Pancreas (tissue), 10 donors: ENCODE data around the gene MSX1. TPM values are rescaled to one million over a fixed set of nuclear protein-coding genes. Genes with fewer than 3 reads are reported as not detected.

Source experiments
- ATAC-seq, 4 donors: fragments of 200-7000 bp; cut with Tn5 transposase; one replicate each; pipeline versions ENCODE4 v1.8.0 to v1.9.1; 2020; ENCODE audit warnings: mild to moderate bottlenecking in 4 of 4, moderate library complexity in 4 of 4
- DNase-seq, 6 donors: peaks; one replicate each; pipeline ENCODE4 v3.0.0-alpha.2; 2020
- FAIRE-seq: peaks from 2 replicates; lab custom pipeline; 2012; peaks lifted over from hg19 to GRCh38; lab: Jason Lieb, UNC
- H3K27ac ChIP-seq, 4 donors: fragments of 200-600 bp; sonication (generic); 1 replicate in 3 of 4; 2 replicates in 1 of 4; pipeline versions ENCODE4 v1.5.0 to v1.8.0; 2020
- H3K27me3 ChIP-seq, 4 donors: fragments of 200-600 bp; one replicate each; pipeline ENCODE4 v1.8.0; 2021
- H3K36me3 ChIP-seq, 3 donors: fragments of 200-600 bp; sonication (generic) in 1 of 3; one replicate each; pipeline versions ENCODE4 v1.5.0 to v1.8.0; 2020 to 2021
- H3K4me1 ChIP-seq, 3 donors: fragments of 200-600 bp; one replicate each; pipeline ENCODE4 v1.8.0; 2021
- H3K4me3 ChIP-seq, 4 donors: fragments of 200-600 bp; sonication (generic) in 2 of 4; one replicate each; pipeline versions ENCODE4 v1.5.0 to v1.8.0; 2020 to 2021
- H3K9me3 ChIP-seq, 4 donors: fragments of 200-600 bp; one replicate each; pipeline ENCODE4 v1.8.0; 2021
- CTCF ChIP-seq, 4 donors: fragments of 200-600 bp; sonication (generic) in 3 of 4; IDR thresholded peaks; one replicate each; pipeline versions ENCODE4 v1.5.0 to v1.8.0; 2021; ENCODE audit warnings: antibody characterized with exemption in 4 of 4
- WGBS, 2 donors: extraction: QIAGEN DNeasy Blood & Tissue Kit; methylation state at CpG; one replicate each; pipeline ENCODE4 v1.1.7; 2013; 5-methylcytosine and 5-hydroxymethylcytosine counted together
- intact Hi-C, 3 donors: fragments of 100-400 bp; cut with DNase I; formaldehyde crosslinking; loops; one replicate each; pipeline versions ENCODE4 v1.11.1 to v1.14.2; 2022
- polyA plus RNA-seq, 2 donors: library from polyadenylated mRNA; stranded (reverse); fragments of 200-250 nt; gene quantifications; one replicate each; pipeline ENCODE4 v1.2.3, GENCODE V29; 2013
- total RNA-seq, 6 donors: library from RNA; stranded (reverse); fragmentation: NEBNext Ultra II Directional in 4 of 6; extraction: Animal tissue kit (Norgen Biotek cat#: 25700) in 4 of 6; gene quantifications; one replicate each; pipeline versions ENCODE4 v1.2.1 to v1.2.4, GENCODE V29; 2021 to 2023
- donor health status: healthy with polysubstance abuse.
- donor health status: DM: no; HTN: no; CAD: no; lungs with moderate emphysema.
- donor health status: DM: no; HTN: no; CAD: no.
- donor health status: control.
- donor health status: control.
- donor health status: Bipolar disorder and iron deficiency.
- donor health status: DM: yes; HTN: yes; CAD: no.
- donor health status: DM: no; HTN: no; CAD: no.
- donor health status: DM: no; HTN: no; CAD: no.
- donor health status: DM: yes; HTN: yes; CAD: no.

Gene MSX1
- total and polyA plus RNA-seq, 8 donors = 0.51 to 2.7 (median 1.3) TPM

- Histone ChIP-seq H3K4me3 (no peak overlapping the region), H3K9me3 (no peaks in the 10 kb centered on the region), H3K27me3 (peaks cover 0 to 18% (median 2%) of the 10 kb centered on the region in 4 donors), H3K4me1 (peaks cover 0 to 6% (median 3%) of the 10 kb centered on the region in 3 donors), H3K27ac (no peak overlapping the region), H3K36me3 (no peaks in the 10 kb centered on the region)
- ATAC-seq (no peak), DNase-seq (no peak), FAIRE-seq (no peak)
- WGBS, 2 donors = 30 to 38% methylated on average over 3 of the region's 3 CpGs
- no peak for TF ChIP-seq CTCF (IDR thresholded peaks at IDR 0.05)
- intact Hi-C loops = no loop called here
Measured at GRCh38 chr4:4849106-4849505, 10.4 kb upstream of the MSX1 start.

DNA sequence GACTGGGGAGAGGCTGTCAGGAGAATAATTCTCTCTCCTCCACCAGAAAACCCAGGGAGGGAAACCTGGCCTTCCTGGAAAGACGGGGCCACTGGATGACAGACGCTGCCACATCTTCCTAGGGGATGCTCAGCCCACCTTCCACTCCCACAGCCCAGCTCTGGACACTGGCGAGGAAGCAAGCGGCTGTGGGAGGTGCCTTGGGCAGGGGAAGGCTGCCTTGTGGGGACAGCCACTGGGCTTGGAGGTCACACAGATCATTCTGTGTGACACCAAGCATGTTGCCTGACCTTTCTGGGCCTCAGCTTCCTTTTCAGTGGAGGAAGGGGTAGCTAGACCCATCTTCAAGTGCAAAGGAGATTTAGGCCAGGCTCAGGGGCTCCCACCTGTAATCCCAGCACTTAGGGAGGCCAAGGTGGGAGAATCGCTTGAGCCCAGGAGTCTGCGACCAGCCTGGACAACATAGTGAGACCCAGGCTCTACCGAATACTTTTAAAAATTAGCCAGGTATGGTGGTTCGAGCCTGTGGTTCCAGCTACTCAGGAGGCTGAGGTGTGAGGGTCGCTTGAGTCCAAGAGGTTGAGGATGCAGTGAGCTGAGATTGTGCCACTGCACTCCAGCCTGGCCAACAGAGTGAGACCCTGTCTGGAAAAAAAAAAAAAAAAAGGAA lies 9.8 kb upstream of the MSX1 start:
- Histone ChIP-seq H3K4me1 (peaks cover 0 to 6% (median 3%) of the 10 kb centered on the region in 3 donors), H3K9me3 (no peaks in the 10 kb centered on the region), H3K27ac (no peak overlapping the region), H3K4me3 (no peak overlapping the region), H3K36me3 (no peaks in the 10 kb centered on the region), H3K27me3 (peaks cover 0 to 24% (median 3%) of the 10 kb centered on the region in 4 donors)
- intact Hi-C loops = no loop called here
- no peak for TF ChIP-seq CTCF (IDR thresholded peaks at IDR 0.05)
- DNase-seq (no peak), ATAC-seq (no peak), FAIRE-seq (no peak)
- 77 to 79% methylated on average over 9 of the region's 9 CpGs for whole genome bisulfite sequencing, 2 donors

DNA sequence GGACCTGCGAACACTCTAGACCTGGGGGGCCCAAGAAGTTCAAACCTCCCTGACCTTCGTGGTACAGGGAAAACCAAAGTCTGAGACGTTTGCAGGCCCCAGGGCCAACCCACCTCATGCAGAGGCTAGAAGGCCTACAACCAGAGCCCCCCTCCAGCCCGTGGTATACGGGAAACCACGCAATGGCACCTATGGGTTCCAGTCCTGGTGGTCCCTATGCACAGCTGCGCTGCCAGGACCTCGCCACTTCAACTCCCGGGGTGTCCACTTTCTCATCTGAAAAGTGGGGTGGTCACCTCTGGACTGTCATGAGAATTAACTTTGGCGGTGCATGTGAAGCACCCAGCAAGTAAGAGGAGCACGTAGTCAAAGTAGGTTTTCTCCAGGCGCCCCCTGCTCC lies 8.4 kb upstream of the MSX1 start:
- FAIRE-seq (no peak), ATAC-seq (no peak), DNase-seq (no peak)
- H3K4me3 ChIP-seq = no peak overlapping the region
- H3K9me3 ChIP-seq = no peaks in the 10 kb centered on the region
- H3K27me3 ChIP-seq = peaks cover 0 to 29% (median 7%) of the 10 kb centered on the region in 4 donors
- H3K4me1 ChIP-seq = peaks cover 0 to 6% (median 3%) of the 10 kb centered on the region in 3 donors
- H3K36me3 ChIP-seq = no peaks in the 10 kb centered on the region
- no peak for TF ChIP-seq CTCF (IDR thresholded peaks at IDR 0.05)
- intact Hi-C loops = no loop called here
- H3K27ac ChIP-seq = no peak overlapping the region
- whole genome bisulfite sequencing, 2 donors = 80% methylated on average over 12 of the region's 12 CpGs

- no peak for DNase-seq
- intact Hi-C loops = no loop called here
- H3K27me3 ChIP-seq = peaks cover 0 to 28% (median 8%) of the 10 kb centered on the region in 4 donors
Measured at GRCh38 chr4:4851906-4852305, 7.6 kb upstream of the MSX1 start.

More at GRCh38 chr4:4851906-4852305, 7.6 kb upstream of the MSX1 start:
- TF ChIP-seq CTCF (IDR thresholded peaks at IDR 0.05) = no peak
- FAIRE-seq (no peak), ATAC-seq (no peak)
- no peak overlapping the region for H3K4me3 ChIP-seq
- H3K36me3 ChIP-seq = no peaks in the 10 kb centered on the region
- WGBS, 2 donors = 58 to 68% methylated on average over 7 of the region's 7 CpGs
- H3K27ac ChIP-seq = no peak overlapping the region
- H3K9me3 ChIP-seq = no peaks in the 10 kb centered on the region
- peaks cover 0 to 7% (median 6%) of the 10 kb centered on the region in 3 donors for H3K4me1 ChIP-seq
